Fibroblast of upper back skin (primary cell): ENCODE data around the gene NDUFA5.
"Not testable (repeated sequence)": the region's sequence is repeated elsewhere in the genome, so short reads cannot be mapped to it uniquely, and the experiment has no call there.

Source experiments
- DNase-seq: peaks from one replicate; pipeline ENCODE4 v3.0.0-alpha.2; 2013

The NDUFA5 gene

DNA sequence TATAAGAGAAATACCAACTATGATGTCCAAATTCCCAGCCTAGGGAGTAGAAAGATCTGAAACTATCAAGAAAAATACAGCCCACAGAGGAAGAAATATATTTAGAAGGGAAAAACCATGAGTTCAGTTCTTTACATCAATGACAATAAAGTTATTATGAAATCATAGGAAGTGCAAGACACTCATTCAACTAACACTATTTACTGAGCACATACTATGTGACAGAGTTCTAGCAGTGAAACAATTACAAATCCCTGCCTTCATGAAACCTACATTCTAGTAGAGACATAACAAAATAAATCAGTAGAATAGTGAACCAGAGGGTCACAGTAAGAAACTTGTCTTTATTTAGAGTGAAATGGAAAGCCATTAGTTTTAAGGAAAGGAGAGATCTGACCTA, 2.1 kb downstream of the NDUFA5 start:
- no peak for DNase-seq

DNA sequence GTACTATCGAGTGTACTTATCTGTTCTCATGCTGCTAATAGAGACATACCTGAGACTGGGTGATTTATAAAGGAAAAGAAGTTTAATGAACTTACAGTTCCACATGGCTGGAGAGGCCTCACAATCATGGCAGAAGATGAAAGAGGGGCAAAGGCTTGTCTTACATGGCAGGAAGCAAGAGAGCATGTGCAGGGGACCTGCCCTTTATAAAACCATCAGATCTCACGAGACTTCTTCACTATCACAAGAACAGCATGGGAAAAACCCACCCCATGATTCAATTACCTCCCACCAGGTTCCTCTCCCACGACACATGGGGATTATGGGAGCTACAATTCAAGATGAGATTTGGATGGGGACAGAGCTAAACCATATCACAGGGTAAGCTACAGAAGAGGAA, 4.5 kb downstream of the NDUFA5 start:
- no peak for DNase-seq

DNA sequence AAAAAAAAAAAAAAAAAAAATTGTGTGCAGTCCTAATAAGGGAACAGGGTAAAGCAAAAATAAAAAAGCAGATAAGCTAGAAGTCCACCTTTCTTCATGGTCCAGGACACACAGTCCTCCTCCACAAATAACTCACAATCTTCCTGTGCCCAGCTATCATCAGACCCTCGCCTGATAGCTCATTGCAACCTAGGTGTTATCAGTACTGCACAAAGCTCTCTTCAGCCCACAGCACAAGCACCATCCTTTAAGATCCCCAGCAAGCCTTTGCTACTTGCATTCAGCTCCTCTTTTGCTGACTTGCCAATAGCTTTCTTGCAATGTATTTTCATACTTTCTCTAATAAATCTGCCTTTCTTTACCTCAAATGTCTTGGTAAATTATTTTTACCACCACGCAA, 5.0 kb downstream of the NDUFA5 start:
- no peak for DNase-seq

DNA sequence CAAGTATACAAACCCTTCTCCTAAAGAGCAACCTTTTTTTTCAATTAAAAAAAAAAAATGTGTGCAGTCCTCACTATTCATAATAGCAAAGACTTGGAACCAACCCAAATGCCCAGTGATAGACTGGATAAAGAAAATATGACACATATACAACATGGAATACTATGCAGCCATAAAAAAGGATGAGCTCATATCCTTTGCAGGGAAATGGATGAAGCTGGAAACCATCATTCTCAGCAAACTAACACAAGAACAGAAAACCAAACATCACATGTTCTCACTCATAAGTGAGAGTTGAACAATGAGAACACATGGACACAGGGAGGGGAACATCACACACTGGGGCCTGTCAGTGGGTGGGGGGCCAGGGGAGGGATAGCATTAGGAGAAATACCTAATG, 5.5 kb downstream of the NDUFA5 start:
- DNase-seq: not testable (repeated sequence)

DNA sequence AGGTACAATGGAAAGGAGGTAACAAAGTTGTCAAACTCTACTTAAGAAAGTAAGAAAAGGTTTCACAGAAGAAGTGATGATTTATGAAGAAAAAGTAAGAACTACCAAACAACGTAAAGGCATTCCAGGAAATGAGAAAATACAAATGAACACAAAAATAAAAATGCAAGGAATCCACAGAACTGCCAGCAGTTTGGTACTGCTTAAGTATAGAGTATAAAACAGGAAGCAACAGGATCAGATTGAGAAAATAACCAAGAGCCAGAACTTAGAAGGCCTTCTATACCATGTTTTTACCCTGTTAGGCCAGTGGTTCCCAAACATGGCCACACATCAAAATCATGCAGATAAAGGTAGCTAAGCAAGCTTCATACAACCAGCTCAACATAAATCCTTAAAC, 9.2 kb downstream of the NDUFA5 start:
- DNase-seq: no peak

DNA sequence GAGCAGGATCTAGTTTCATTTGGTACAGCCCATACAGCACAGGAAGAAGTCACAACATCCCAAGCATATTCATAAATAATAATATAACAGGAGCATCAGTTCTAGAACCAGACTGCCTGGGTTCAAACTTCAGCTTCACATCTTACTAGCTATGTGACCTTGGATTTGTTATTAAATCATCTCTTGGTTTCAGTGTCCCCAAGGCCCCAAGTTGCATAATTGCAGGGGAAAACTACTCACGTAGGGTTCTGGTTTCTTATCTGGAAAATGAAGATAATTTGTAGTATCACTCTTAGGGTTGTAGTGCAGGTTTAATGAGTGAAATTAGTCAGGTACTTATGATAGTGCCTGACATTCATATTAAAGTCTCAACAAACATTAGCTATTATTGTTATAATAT, 17.7 kb downstream of the NDUFA5 start:
- no peak for DNase-seq

DNA sequence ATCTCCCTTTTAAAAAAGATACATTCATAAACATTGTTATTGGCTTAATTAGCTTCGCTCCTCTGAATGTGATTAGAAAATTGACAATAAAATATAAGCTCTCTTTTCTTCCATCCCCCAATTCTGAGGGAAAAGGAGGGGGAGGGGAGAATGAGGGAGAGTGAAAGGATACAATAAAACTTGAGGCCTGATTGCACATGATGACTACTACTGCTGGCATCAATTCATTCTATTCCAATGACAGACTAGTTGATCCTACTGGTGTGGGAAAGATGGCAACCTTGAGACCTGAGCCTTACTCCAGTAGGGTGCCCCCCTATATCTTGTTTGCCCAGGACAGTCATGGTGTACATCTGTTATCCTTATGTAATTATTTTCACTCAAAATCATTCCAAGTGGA, 18.7 kb downstream of the NDUFA5 start:
- DNase-seq: no peak

DNA sequence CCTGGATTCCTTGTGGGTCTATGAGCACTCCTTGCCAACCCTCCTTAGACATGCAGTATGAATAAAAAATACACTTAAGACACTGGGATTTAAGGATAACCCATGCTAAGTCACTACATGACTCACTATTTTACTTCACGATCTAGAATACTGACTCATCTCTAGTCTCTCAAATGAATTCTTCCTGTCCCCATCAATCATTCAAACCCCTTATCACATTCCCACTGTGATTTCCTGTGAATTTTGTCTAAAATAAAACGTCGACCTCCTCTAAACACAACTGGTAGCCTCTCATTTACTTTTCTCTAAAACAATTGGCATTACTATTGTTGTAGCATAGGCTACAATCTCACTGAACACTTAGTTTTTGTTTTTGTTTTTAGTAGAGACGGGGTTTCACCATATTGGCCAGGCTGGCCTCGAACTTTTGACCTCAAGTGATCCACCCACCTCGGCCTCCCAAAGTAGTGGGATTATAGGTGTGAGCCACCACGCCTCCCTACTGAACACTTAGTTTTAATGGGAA, 19.4 kb downstream of the NDUFA5 start:
- DNase-seq: peak; percentile 83

DNA sequence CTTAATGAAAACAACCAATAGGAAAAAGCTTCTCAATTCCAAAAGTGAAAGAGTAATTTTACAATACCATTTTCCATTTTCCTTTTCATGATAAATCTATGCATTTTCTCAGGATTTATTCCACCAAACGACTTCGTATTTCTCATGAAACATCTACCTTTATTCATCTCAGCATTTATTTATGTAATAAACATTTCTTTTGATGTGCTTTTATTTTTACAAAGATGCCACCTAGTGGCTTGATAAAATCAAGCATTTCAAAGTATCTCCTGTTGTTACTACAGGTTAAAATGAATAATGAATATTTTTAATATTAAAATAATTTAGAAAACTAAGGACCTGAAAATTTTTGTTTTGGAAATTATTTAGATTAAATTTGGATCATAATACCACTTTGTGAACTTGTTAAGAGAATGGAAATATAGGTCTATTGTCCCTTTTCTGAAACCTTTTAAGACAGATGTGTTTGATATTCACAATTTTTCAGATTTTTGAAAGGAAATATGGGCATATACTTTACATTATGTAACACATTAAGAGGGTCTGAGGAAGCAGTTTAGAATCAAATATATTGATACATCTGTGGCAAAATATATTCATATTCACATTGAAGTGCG, 20.5 kb downstream of the NDUFA5 start:
- DNase-seq: no peak

DNA sequence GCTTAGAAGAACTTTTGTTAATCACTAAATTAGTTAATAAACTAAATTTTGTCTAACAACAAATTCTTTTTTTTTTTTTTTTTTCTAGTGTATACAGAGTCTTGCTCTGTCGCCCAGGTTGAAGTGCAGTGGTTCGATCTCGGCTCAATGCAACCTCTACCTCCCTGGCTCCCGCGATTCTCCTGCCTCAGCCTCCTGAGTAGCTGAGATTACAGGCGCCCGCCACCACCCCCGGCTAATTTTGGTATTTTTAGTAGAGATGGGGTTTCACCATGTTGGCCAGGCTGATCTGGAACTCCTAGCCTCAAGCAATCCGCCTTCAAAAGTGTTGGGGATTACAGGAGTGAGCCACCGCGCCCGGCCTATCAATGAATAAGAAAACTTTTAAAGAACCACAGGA, 22.1 kb downstream of the NDUFA5 start:
- DNase-seq: no peak

DNA sequence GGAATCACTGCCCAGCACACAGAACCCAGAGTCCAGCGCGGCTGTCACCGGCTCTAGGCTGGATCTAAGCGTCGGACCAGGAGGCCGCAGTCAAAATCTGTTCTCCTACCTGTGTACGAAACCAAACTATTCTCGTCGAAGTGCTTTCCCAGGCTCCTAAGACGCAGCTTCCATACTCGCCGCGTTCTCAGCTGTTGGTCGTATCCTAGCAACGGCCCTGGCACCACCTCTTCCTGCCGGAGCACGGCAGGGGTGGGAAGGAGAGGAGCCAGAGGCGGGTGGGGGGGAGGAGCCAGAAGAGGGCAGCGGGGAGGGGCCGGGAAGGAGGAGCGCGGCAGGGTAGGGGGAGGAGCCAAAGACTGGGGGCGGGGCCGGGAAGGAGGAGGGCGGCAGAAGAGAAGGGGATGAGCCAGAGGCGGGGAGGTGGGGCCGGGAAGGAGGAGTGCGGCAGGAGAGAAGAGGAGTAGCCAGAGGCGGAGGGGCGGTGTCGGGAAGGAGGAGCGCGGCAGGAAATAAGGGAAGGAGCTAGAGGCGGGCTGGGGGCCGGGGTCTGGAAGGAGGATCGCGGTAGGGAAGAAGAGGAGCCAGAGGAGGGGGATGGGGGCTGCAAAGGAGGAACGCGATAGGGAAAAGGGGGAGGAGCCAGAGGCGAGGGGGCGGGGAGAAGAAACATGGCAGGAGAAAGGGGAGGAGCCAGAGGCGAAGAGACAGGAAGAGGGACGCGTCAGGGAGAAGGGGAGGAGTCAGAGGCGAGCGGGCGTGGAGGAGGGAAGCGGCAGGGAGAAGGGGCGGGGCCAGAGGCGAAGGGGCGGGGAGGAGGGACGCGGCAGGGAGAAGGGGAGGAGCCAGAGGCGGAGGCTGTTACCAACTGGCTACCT, 23.0 kb downstream of the NDUFA5 start, which contains the start of gene IQUB:
Gene IQUB (minus strand): TSS at position 213 of the 878 bp plus-strand sequence. CDS start 22,255 bp downstream, outside the sequence.
- peak; percentile 98 for DNase-seq

DNA sequence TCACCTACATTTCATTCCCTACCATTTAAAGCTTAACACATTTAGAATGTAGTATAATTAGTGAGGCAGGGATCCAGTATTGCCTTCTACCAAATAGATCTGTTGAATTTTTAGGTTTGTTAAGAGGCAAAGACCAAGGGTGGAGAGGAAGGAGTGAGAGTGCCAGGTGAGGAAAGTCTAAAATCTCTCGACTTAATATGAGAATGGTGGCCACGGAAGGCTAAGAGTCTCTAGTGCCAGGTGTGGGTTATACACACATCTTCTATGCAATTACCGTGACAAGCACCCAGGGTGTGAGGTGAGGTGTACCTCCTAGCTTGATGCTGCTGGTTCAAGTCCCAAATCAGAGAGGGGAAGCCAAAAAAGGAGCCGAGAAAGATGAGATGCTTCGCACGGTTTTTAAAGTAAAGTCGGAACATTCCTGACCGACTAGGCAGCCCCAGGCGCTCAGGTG, 23.7 kb downstream of the NDUFA5 start:
- no peak for DNase-seq

DNA sequence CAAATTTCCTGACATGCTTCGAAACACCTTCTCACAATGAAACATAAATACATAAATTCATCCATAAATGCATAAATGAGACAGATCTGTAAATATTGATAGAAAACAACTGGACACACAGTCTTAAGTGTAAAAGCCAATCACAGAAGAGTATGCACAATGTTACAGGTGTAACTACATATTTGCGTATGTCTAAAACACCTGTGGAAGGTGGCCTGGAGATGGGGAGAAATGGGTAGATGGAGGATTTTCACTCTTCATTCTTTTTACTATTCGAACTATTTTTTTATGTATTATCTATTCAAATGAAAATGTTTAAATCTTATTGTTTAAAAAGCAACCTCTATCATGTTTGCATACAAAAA, 24.1 kb downstream of the NDUFA5 start:
- DNase-seq: no peak

DNA sequence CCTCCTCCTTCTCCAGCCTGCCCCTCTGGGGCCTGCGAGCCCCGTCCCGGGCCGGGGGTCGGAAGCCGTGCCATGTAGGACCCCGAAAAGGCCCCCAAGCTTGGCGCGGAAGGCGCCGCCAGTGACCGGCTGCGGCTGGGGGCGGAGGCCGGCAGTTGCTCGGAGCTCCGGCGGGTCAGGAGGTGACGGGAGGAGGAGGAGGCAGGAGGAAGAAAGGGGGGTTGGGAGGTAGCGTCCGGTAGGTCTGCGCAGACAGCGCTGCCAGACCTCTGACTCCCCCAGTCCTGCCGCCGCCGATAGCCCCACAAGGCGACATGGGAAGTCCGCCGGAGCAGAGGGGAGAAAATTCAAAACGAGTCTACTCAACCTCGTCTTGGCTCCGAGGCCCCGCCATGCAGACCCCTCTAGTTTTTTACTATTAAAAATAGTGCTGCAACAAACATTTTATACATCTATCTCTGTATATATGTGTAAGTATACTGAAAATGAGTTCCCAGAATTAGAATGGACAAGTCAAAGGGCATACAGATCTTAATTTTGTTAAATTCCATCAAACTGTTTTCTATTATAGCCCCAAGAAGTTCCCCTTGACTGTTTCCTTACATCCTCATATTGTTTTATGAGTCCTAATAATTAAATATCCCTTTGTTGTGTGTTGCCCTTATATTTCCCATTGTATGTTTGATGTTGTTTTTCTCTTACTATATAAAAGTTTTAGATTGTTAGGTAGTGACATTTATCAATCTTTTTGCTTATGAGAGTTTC, 24.6 kb downstream of the NDUFA5 start:
- DNase-seq: not testable (repeated sequence)

DNA sequence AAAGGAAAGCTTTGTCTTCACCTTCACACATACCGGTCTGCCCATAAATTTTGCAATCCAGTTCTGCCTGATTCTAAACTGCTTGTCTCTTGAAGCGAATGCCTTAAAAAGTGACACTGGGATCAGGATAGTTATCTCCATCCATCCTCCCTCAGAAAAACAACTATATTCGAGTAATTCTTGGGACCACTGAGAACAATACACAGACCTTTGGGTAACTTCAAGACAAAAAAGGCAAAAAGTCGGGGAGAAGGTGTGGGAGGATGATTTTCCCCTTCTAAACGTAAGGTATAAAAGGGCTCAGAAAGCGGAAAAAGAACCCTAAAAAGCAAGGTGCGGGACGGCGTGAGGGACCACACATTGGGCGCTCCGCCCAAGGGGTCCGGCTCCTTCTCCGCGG, 25.3 kb downstream of the NDUFA5 start:
- DNase-seq: not testable (repeated sequence)

DNA sequence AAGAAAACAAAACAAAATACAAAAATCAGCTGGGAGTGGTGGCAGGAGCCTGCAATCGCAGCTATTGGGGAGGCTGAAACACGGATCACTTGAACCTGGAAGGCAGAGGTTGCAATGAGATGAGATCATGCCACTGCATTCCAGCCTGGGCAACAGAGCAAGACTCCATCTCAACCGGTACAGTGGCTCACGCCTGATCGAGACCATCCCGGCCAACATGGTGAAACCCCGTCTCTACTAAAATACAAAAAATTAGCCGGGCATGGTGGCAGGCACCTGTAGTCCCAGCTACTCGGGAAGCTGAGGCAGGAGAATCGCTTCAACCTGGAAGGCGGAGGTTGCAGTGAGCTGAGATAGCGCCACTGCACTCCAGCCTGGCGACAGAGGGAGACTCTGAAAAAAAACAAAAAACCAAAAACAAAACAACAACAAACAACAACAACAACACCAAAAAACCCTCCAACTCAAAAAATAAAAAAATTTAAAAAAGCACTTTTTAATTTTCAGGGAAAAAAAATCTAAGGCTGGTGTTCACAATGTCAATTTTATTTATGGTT, 27.5 kb downstream of the NDUFA5 start:
- not testable (repeated sequence) for DNase-seq

DNA sequence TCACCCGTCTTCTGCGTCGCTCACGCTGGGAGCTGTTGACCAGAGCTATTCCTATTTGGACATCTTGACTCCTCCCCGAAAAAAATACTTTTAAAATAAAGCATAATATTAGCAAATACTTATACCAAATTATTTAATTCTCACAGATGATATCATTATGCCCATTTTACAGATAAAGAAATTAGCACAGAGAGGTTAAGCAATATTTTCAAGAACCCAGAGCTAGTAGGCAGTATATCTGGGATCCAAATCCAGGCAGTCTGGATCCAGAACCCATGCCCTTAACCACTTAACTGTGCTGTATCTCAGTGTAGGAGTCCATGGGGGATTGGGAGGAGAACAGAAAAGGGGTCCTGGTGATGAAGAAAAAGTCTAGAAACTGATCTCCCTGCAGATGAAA, 29.4 kb downstream of the NDUFA5 start:
- DNase-seq: no peak

DNA sequence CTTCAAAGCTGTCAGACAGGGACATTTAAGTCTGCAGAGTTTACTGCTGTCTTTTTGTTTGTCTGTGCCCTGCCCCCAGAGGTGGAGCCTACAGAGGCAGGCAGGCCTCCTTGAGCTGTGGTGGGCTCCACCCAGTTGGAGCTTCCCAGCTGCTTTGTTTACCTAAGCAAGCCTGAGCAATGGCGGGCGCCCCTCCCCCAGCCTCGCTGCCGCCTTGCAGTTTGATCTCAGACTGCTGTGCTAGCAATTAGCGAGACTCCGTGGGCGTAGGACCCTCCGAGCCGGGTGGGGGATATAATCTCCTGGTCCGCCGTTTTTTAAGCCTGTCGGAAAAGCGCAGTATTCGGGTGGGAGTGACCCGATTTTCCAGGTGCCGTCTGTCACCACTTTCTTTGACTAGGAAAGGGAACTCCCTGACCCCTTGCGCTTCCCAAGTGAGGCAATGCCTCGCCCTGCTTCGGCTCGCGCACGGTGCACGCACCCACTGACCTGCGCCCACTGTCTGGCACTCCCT, 29.8 kb downstream of the NDUFA5 start:
- DNase-seq: not testable (repeated sequence)

DNA sequence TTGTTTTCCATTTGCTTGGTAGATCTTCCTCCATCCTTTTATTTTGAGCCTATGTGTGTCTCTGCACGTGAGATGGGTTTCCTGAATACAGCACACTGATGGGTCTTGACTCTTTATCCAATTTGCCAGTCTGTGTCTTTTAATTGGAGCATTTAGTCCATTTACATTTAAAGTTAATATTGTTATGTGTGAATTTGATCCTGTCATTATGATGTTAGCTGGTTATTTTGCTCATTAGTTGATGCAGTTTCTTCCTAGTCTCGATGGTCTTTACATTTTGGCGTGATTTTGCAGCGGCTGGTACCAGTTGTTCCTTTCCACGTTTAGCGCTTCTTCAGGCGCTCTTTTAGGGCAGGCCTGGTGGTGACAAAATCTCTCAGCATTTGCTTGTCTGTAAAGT, 31.1 kb downstream of the NDUFA5 start:
- not testable (repeated sequence) for DNase-seq

DNA sequence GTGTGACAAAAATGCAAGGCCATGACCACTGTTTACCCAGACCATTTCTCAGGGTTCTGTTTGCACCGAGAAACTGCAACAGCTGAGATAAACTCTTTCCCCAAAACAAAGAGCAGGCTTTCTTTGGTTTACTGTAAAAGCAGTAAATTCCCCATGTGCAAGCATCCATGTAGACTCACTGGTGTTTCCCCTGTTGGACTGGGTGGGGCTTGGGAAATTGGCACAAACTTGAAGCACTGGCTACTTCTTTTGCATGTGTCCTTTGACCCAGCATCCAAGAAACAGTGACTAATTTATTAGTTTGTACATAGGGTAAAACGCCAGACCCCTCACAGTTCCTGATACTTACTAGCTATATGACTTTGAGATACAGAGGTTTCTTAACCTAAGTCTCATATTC, 35.6 kb downstream of the NDUFA5 start:
- DNase-seq: no peak

DNA sequence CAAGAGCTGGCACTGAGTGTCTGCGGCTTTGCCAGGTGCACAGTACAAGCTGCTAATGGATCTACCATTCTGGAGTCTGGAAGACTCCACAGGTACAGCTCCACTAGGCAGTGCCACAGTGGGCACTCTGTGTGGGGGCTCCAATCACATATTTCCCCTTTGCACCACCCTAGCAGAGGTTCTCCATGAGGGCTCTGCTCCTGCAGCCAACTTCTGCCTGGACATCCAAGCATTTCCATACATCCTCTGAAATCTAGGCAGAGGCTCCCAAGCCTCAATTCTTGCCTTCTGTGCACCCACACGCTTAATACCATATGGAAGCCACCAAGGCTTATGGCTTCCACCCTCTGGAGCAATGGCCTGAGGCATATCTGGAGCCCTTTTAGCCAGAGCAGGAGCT, 52.4 kb downstream of the NDUFA5 start:
- DNase-seq: no peak

DNA sequence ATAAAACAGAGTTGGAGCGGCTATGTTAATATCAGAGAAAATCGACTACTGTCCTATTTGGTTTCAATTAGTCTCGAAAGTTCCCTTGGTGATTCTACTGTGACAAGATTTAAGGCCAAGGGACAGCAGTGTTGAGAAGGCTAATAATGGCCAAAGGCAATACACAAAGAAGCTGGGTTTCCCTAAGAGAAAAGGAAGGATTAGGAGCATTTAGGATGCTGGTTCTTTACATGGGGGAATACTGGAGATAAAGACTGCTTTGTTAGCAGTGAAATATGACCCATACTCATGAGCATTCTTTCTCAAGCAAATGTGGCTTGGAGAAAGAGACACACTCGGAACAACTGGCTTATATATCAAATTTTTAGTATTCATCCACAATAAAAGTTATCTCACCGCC, 55.4 kb downstream of the NDUFA5 start:
- DNase-seq: no peak
